Immature natural killer cell (primary cell): Measurements from ENCODE around the gene KCNMB1. TPM values are rescaled to one million over a fixed set of nuclear protein-coding genes. Genes with fewer than 3 reads are reported as not detected.

Experiments
- DNase-seq, 3 donors: peaks; one replicate each; pipeline ENCODE4 v3.0.0; 2022; ENCODE audit warnings: mixed read lengths in 1 of 3
- H3K27ac Mint-ChIP-seq, 6 donors: one replicate each; pipeline ENCODE4 v1.8.0; 2020; ENCODE audit warnings: mixed read lengths in 6 of 6, mild to moderate bottlenecking in 5 of 6, inconsistent platforms in 4 of 6, moderate library complexity in 3 of 6
- H3K27me3 Mint-ChIP-seq, 3 donors: one replicate each; pipeline ENCODE4 v1.8.0; 2020 to 2021; ENCODE audit warnings: low read depth in 3 of 3, mild to moderate bottlenecking in 3 of 3, mixed read lengths in 3 of 3, moderate library complexity in 3 of 3, inconsistent platforms in 1 of 3
- H3K36me3 Mint-ChIP-seq, 3 donors: one replicate each; pipeline ENCODE4 v1.8.0; 2020; ENCODE audit warnings: mixed read lengths in 3 of 3, inconsistent platforms in 2 of 3, mild to moderate bottlenecking in 2 of 3
- H3K4me1 Mint-ChIP-seq, 2 donors: one replicate each; pipeline ENCODE4 v1.8.0; 2020; ENCODE audit warnings: inconsistent platforms in 2 of 2, mild to moderate bottlenecking in 2 of 2, mixed read lengths in 2 of 2, moderate library complexity in 1 of 2
- H3K4me3 Mint-ChIP-seq, 5 donors: one replicate each; pipeline ENCODE4 v1.8.0; 2020; ENCODE audit warnings: mild to moderate bottlenecking in 5 of 5, mixed read lengths in 5 of 5, inconsistent platforms in 3 of 5, moderate library complexity in 3 of 5
- H3K9me3 Mint-ChIP-seq, 6 donors: one replicate each; pipeline ENCODE4 v1.8.0; 2020; ENCODE audit warnings: mild to moderate bottlenecking in 6 of 6, mixed read lengths in 6 of 6, inconsistent platforms in 4 of 6, moderate library complexity in 3 of 6
- polyA plus RNA-seq, 3 donors: library from polyadenylated mRNA; unstranded; fragments of 300-500 nt; fragmentation: Illumina TruSeq; gene quantifications; one replicate each; pipeline ENCODE4 v1.2.3, GENCODE V29; 2021

Gene KCNMB1
- polyA plus RNA-seq, 3 donors from 2014 or later = 0.07 to 0.18 TPM; not detected in 1

- no peaks in the 10 kb centered on the region for H3K9me3 Mint-ChIP-seq
- no peak overlapping the region for H3K27ac Mint-ChIP-seq
- no peaks in the 10 kb centered on the region for H3K36me3 Mint-ChIP-seq
- DNase-seq = no peak
- peaks cover 2 to 5% (median 3%) of the 10 kb centered on the region in 3 donors for H3K27me3 Mint-ChIP-seq
- no peaks in the 10 kb centered on the region for H3K4me1 Mint-ChIP-seq
- no peak overlapping the region for H3K4me3 Mint-ChIP-seq
Measured at GRCh38 chr5:170360709-170361108, 28.5 kb downstream of the KCNMB1 start.

GRCh38 chr5:170357955-170358444 is 31.2 kb downstream of the KCNMB1 start:
- Mint-ChIP-seq H3K36me3 (no peaks in the 10 kb centered on the region), H3K27me3 (peaks cover 3 to 11% (median 5%) of the 10 kb centered on the region in 3 donors), H3K4me3 (no peak overlapping the region), H3K9me3 (no peaks in the 10 kb centered on the region), H3K4me1 (no peaks in the 10 kb centered on the region), H3K27ac (peak overlapping the region in 1 of 6 donors; percentile 46)
- DNase-seq = no peak

- DNase-seq = no peak
- H3K27me3 Mint-ChIP-seq = peaks cover 3 to 15% (median 5%) of the 10 kb centered on the region in 3 donors
- no peak overlapping the region for H3K4me3 Mint-ChIP-seq
- no peaks in the 10 kb centered on the region for H3K4me1 Mint-ChIP-seq
- H3K27ac Mint-ChIP-seq = no peak overlapping the region
- no peaks in the 10 kb centered on the region for H3K9me3 Mint-ChIP-seq
- no peaks in the 10 kb centered on the region for H3K36me3 Mint-ChIP-seq
Measured at GRCh38 chr5:170355601-170356098, 33.5 kb downstream of the KCNMB1 start.

- no peak for DNase-seq
- Mint-ChIP-seq H3K36me3 (no peaks in the 10 kb centered on the region), H3K9me3 (no peaks in the 10 kb centered on the region), H3K27me3 (peaks cover 7 to 19% (median 7%) of the 10 kb centered on the region in 3 donors), H3K4me1 (no peaks in the 10 kb centered on the region), H3K4me3 (no peak overlapping the region), H3K27ac (no peak overlapping the region)
Measured at GRCh38 chr5:170353961-170354360, 35.2 kb downstream of the KCNMB1 start.

- Mint-ChIP-seq H3K27ac (no peak overlapping the region), H3K27me3 (peaks cover 7 to 21% (median 7%) of the 10 kb centered on the region in 3 donors), H3K36me3 (no peaks in the 10 kb centered on the region), H3K4me3 (no peak overlapping the region), H3K4me1 (no peaks in the 10 kb centered on the region), H3K9me3 (no peaks in the 10 kb centered on the region)
- DNase-seq = no peak
Measured at GRCh38 chr5:170353011-170353761, 36.0 kb downstream of the KCNMB1 start.

GRCh38 chr5:170348137-170348633 is 41.0 kb downstream of the KCNMB1 start:
- no peaks in the 10 kb centered on the region for H3K36me3 Mint-ChIP-seq
- H3K4me3 Mint-ChIP-seq = no peak overlapping the region
- H3K4me1 Mint-ChIP-seq = no peaks in the 10 kb centered on the region
- H3K9me3 Mint-ChIP-seq = no peaks in the 10 kb centered on the region
- DNase-seq = no peak
- no peak overlapping the region for H3K27ac Mint-ChIP-seq
- peaks cover 3 to 12% (median 3%) of the 10 kb centered on the region in 3 donors for H3K27me3 Mint-ChIP-seq

- Mint-ChIP-seq H3K36me3 (no peaks in the 10 kb centered on the region), H3K9me3 (no peaks in the 10 kb centered on the region), H3K4me3 (no peak overlapping the region), H3K27ac (no peak overlapping the region), H3K4me1 (no peaks in the 10 kb centered on the region), H3K27me3 (peaks cover 3 to 7% (median 3%) of the 10 kb centered on the region in 3 donors)
- no peak for DNase-seq
Measured at GRCh38 chr5:170347022-170347567, 42.1 kb downstream of the KCNMB1 start.

GRCh38 chr5:170345971-170346370 is 43.2 kb downstream of the KCNMB1 start:
- Mint-ChIP-seq H3K36me3 (no peaks in the 10 kb centered on the region), H3K9me3 (no peaks in the 10 kb centered on the region), H3K4me1 (no peaks in the 10 kb centered on the region), H3K27me3 (peaks cover 3 to 7% (median 3%) of the 10 kb centered on the region in 3 donors), H3K27ac (no peak overlapping the region), H3K4me3 (no peak overlapping the region)
- DNase-seq = no peak

GRCh38 chr5:170343177-170343576 is 46.0 kb downstream of the KCNMB1 start:
- Mint-ChIP-seq H3K27ac (no peak overlapping the region), H3K27me3 (no peaks in the 10 kb centered on the region), H3K36me3 (no peaks in the 10 kb centered on the region), H3K4me3 (no peak overlapping the region), H3K4me1 (peaks cover 9 to 10% of the 10 kb centered on the region in 2 donors), H3K9me3 (no peaks in the 10 kb centered on the region)
- no peak for DNase-seq

GRCh38 chr5:170342153-170342725 is 46.9 kb downstream of the KCNMB1 start:
- Mint-ChIP-seq H3K27me3 (no peaks in the 10 kb centered on the region), H3K9me3 (no peaks in the 10 kb centered on the region), H3K4me3 (no peak overlapping the region), H3K27ac (no peak overlapping the region), H3K36me3 (no peaks in the 10 kb centered on the region), H3K4me1 (peaks cover 9 to 14% of the 10 kb centered on the region in 2 donors)
- no peak for DNase-seq

- H3K27ac Mint-ChIP-seq = no peak overlapping the region
- H3K9me3 Mint-ChIP-seq = no peaks in the 10 kb centered on the region
- peaks cover 13 to 14% of the 10 kb centered on the region in 2 donors for H3K4me1 Mint-ChIP-seq
- H3K36me3 Mint-ChIP-seq = no peaks in the 10 kb centered on the region
- DNase-seq = no peak
- H3K4me3 Mint-ChIP-seq = no peak overlapping the region
- no peaks in the 10 kb centered on the region for H3K27me3 Mint-ChIP-seq
Measured at GRCh38 chr5:170341545-170341944, 47.6 kb downstream of the KCNMB1 start.

GRCh38 chr5:170339780-170340167 is 49.4 kb downstream of the KCNMB1 start:
- no peak overlapping the region for H3K4me3 Mint-ChIP-seq
- peaks cover 14 to 25% of the 10 kb centered on the region in 2 donors for H3K4me1 Mint-ChIP-seq
- H3K27me3 Mint-ChIP-seq = peaks cover 0 to 3% (median 0%) of the 10 kb centered on the region in 3 donors
- H3K9me3 Mint-ChIP-seq = no peaks in the 10 kb centered on the region
- no peak overlapping the region for H3K27ac Mint-ChIP-seq
- no peak for DNase-seq
- no peaks in the 10 kb centered on the region for H3K36me3 Mint-ChIP-seq

GRCh38 chr5:170338933-170339779 is 50.0 kb downstream of the KCNMB1 start:
- H3K36me3 Mint-ChIP-seq = no peaks in the 10 kb centered on the region
- no peak overlapping the region for H3K4me3 Mint-ChIP-seq
- H3K9me3 Mint-ChIP-seq = no peaks in the 10 kb centered on the region
- H3K4me1 Mint-ChIP-seq = peaks cover 14 to 25% of the 10 kb centered on the region in 2 donors
- peak overlapping the region in 3 of 6 donors; percentile 31 to 77 (median 46) for H3K27ac Mint-ChIP-seq
- H3K27me3 Mint-ChIP-seq = peaks cover 0 to 3% (median 0%) of the 10 kb centered on the region in 3 donors
- DNase-seq = peak; percentile 68 to 72 (median 72)
